Skin of body (tissue), 2 donors: Measurements from ENCODE around the gene BAIAP2L1. TPM values are rescaled to one million over a fixed set of nuclear protein-coding genes. Genes with fewer than 3 reads are reported as not detected.
A peak's percentile ranks its signal among the peaks of the same experiment; 100 is the strongest.

Experiments used
- DNase-seq: peaks from one replicate; lab custom pipeline; 2025; lab: John Stamatoyannopoulos, UW
- total RNA-seq: library from RNA; depleted of rRNA; stranded (reverse); fragments of >200 nt; gene quantifications from one replicate; pipeline ENCODE4 v1.2.3, GENCODE V29; 2014

The BAIAP2L1 gene
- total RNA-seq, 1 donor from 2014 or later, result 7.6 TPM

GRCh38 chr7:98359395-98359794, 41.5 kb downstream of the BAIAP2L1 start:
- no peak for DNase-seq

GRCh38 chr7:98358706-98359105, 42.2 kb downstream of the BAIAP2L1 start:
- no peak for DNase-seq

- DNase-seq, result no peak
These were observed 43.1 kb downstream of the BAIAP2L1 start for GRCh38 chr7:98357751-98358161.

DNA sequence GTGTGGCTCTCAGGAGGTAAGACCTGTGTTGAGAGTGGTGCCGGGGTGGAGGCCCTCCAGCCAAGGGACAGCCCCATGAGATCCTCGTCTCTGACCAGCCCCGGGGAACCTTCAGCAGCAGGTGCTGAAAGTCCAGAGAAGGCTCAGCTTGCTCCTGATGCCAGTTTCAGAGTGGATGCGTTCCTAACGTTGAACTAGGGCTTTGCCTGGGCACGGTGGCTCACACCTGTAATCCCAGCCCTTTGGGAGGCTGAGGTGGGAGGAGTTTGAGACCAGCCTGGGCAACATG, 45.7 kb downstream of the BAIAP2L1 start:
- no peak for DNase-seq

DNA sequence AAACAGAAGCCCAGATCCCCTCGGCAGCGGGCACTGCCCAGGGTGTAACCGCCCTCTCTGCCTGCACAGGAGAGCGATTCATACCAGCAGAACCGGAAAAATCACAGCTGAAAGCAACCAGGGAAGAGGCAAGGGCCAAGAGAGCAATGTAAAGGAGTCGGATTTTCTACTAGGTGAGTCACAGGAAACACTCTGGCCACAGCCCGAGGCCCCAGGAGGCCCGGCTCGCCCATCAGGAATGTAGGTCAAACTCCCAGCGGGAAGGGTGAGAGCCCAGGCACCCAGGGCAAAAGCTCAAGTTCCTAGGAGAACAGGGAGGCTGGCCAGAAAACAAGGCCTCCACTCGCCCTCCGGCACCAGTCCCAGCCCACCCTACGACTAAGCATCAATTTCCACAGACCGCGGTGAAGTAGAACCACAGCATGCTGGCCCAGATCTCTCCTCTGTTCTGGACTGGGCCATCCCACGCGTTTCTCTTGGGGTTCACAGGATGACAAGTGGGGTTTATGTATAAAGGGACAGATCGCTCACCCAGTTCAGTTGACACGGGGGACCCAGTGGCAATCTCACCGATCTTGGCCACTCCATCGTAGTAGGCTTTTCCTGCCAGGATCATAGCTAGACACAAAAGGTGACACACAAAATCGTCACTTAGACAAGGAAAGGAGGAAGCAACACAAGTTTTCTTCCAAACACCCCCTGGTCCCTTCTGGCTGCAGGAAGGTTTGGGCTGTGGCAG, 46.2 kb downstream of the BAIAP2L1 start:
- DNase-seq, result no peak

DNA sequence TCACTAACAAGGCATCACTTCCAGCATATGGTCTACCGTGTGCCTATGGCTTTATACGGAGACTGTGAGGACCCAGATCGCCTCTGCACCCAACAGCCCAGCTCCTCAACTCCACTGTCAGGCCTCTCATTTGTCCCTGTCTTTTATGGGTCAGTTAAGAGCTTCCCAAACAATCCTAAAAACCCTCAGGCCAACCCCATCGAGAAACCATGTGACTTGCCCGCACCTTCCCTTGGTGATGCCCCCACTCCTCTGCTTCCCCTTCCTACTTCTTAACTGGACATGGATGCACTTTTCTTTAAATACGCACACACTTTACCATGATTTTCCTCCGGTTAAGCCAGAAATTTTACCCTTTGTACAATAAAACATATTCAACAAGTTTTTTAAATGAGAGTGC, 46.8 kb downstream of the BAIAP2L1 start:
- DNase-seq, result no peak

- DNase-seq, result peak; percentile 10
These were observed 48.3 kb downstream of the BAIAP2L1 start for GRCh38 chr7:98352621-98353020.

DNA sequence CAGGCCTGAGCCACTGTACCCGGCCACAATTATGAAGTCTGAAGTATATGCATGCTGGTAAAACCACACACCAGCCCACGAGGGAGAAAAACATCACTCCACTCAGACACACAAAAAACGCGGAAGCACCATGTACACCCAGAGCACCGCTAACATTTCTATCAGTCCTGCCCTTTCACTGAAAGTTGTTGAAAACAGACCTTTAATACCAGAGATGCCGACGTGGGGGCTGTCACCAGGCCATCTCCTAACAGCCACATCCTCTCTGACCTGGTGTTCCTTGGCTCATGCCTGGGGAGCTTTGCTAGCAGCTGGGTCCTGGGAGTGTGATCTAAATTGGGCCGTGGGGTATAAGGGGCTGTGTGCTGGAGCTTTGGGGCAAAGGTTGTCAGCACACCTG, 49.8 kb downstream of the BAIAP2L1 start:
- DNase-seq, result no peak

DNA sequence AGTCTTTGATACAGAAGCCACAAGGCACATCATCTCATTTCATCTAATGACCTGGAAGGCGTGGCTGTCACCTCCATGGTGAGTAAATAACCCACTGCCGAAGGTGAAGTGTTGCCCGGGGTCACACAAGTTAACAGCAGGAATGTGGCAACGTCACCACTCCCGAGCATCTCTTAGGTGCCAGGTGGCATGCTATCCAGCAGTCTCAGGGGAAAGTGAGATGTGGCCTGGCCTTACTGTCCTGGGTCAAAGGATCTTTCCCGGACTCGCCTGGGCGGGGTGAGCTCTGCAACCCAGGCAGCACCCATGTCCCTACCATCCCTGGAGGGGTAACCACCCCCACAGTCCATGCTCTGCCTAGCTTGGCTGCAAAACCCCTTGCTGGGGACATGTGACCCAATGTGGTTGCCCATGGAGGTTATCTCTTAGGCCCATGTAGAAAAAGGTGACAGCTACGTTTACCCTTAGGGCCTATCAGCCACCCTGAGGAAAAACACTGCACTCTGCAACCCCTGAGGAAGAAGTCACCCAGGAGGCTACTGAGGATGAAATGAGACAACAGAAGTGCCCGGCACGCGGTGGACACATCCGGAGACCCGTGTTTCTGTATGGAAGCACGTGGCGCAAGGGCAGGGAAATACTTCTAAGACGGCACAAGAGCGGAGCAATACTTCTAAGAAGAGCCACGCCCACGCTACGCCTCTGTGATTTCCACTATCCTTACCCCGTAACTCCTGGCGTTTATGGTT, 52.0 kb downstream of the BAIAP2L1 start:
- DNase-seq, result no peak

- DNase-seq, result no peak
These were observed 54.3 kb downstream of the BAIAP2L1 start for GRCh38 chr7:98346515-98347069.

GRCh38 chr7:98341106-98341505, 59.8 kb downstream of the BAIAP2L1 start:
- no peak for DNase-seq

GRCh38 chr7:98339043-98339442, 61.8 kb downstream of the BAIAP2L1 start:
- no peak for DNase-seq

GRCh38 chr7:98338441-98338840, 62.4 kb downstream of the BAIAP2L1 start:
- DNase-seq, result no peak

DNA sequence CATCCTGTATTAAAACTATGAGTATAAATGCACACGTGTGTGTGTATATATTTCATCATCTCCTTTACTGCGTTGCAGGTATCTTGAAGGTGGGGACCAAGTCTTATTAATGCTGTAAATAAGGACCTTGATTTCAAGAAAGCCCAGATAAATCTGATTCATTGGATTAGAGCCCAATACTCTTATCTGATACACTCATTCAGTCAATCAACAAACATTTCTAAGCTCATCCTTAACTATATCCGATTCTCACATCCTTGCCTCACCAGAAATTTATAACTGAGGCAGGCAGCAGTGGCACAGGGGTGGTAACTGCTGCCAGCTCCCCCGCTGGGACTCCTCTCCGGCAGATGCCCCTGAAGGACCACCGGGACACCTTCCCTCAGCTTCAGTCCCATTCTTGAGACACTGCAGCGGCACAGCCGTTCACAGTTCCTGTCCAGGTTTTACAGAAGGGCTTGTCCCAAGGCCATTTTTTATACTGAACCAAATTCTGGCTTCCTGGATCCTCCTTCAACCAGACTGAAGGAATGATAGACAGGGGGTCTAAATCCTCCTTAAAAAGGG, 65.4 kb downstream of the BAIAP2L1 start:
- no peak for DNase-seq

- no peak for DNase-seq
These were observed 66.8 kb downstream of the BAIAP2L1 start for GRCh38 chr7:98334081-98334480.

DNA sequence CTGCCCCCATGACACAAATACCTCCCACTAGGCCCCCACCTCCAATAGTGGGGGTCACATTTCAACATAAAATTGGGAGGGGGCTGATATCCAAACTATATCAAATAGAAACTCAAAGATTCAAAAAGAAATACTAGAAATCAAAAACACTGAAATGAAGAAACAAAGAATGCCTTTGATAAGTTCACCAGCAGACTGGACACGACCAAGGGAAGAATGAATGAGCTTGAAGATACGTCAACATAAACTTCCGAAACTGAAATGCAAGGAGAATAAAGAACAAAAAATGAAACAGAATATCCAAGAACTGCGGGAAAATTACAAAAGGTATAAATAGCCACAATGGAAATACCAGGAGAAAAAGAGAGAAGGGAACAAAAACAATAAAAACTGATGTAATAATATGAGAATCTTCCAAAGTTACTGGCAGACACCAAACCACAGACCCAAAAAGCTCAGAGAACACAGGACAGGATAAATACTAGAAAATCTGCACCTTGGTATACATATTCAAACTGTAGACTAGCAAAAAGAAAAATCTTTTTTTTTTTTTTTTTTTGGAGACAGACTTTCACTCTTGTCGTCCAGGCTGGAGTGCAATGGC, 69.9 kb downstream of the BAIAP2L1 start:
- DNase-seq, result no peak

DNA sequence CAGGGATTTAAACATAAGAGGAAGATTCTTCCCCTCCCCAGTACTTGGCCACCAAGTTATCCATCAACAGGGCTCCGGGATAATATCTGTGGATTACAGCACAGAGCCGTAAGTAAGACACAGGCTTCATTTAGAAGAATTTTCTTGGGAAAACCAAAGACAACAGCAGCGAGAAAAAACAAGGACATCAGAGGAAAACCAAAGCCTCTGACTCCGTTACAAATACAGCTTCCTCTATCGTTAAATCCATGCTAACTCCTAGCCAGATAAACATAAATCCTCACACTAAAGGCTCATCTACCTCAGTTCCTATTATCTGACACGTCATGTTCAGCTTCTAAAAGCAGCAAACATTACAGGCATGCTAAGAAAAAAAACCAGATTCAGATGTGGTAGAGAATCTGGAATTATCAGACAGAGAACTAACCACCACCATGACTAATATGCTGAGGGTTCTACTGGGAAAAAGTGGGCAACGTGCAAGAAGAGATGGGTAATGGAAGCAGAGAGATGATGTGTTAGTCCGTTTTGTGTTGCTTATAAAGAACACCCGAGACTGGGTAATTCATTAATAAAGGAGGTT, 71.0 kb downstream of the BAIAP2L1 start:
- no peak for DNase-seq

DNA sequence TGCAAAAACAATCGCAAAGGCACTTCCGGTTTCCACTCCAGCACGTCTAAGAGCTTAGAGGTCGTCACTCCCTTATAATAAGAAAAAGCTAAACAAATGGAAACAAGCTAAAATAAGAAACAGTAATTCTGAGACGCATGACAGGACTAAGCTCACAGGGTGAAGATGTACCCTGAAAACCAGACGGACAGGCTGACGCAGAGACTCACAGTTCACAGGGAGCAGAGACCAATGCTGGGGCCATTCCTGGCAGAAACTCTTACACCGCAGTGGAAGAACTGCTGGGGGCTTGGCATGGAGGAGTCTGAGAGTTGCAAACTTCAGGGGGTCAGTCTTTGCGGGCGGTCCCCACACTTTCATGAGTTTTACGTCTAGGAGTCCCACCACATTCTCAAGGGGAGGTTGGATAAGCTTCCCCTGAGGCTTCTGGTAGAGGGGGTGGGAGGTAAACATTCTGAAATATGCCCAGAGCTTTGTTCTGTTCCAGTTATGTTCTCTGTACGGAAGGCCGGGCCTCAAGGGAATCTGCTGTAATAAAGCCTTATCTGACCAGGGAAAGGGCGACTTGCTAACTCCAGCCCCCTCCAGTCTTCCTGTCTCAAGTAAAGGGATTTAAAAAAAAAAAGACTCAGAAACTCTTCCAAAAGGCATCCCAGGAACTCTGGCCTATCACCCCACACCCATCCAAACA, 71.6 kb downstream of the BAIAP2L1 start:
- no peak for DNase-seq

DNA sequence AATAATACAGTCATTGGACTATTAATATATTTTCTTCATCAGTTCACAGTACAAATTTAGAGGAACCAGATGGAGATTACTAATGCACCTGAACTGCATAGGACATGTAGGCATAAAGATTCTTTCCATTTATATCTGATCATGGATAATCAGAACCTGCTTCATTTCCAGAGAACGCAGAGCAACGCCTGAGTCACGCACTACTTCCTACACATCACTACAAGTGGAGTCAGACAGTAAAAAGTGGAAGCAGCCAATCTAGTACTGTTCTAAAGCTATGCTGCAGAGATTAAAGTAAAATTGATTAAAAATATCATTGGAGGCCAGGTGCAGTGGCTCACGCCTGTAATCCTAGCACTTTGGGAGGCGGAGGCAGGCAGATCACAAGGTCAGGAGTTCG, 76.1 kb downstream of the BAIAP2L1 start:
- DNase-seq, result no peak

DNA sequence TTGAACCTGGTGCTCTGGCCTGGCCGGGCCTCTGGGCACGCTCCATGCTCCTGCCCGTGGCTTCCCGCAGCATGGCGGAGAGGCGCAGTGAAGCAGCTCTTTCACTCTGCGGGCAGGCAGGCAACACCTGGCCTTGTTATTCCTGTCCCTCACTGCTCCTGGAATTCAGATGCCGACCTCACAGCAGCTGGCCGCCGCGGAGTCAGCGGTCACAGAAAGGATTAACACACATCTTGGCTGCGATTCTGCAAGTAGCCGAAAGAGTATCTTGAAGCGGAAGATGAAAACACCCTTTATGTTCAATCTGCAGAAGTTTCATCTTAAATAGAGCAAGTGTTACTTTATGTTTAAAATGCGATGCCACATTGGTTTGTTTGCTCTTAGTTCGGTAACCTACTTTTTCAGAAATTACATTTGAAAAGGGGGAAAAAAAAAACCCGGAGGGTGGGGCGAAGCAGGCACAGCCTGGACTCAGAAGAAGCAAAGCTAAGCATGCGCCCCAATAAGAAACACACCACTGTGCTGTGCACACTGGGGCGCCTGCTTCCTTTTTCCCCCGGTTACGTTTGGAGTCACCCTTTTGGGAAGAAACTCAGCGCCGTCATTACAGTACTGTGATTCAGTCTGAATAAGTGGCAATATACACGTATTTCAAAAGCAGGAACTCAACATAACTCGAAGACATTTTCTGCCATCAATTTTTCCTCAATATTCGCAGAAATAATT, 77.1 kb downstream of the BAIAP2L1 start:
- no peak for DNase-seq
